Upper lobe of left lung (tissue), 6 donors: ENCODE data around the gene OR52I1. TPM values are rescaled to one million over a fixed set of nuclear protein-coding genes. Genes with fewer than 3 reads are reported as not detected.

Experiments used
- ATAC-seq, 2 donors: fragments of 200-7000 bp; cut with Tn5 transposase; one replicate each; pipeline ENCODE4 v1.9.1; 2022; ENCODE audit warnings: mild to moderate bottlenecking in 2 of 2, moderate library complexity in 2 of 2; ENCODE audit not compliant: low FRiP score in 2 of 2
- DNase-seq, 2 donors: peaks; one replicate each; pipeline ENCODE4 v3.0.0-alpha.2; 2019 to 2020
- H3K27ac ChIP-seq, 4 donors: fragments of 200-600 bp; sonication (generic); one replicate each; pipeline ENCODE4 v1.5.1; 2016 to 2019
- H3K27me3 ChIP-seq, 4 donors: fragments of 200-600 bp; sonication (generic); one replicate each; pipeline ENCODE4 v1.5.1; 2017 to 2019
- H3K36me3 ChIP-seq, 4 donors: fragments of 200-600 bp; sonication (generic); one replicate each; pipeline ENCODE4 v1.5.1; 2016 to 2019
- H3K4me1 ChIP-seq, 4 donors: fragments of 200-600 bp; sonication (generic); one replicate each; pipeline ENCODE4 v1.5.1; 2018 to 2019
- H3K4me3 ChIP-seq, 4 donors: fragments of 200-600 bp; sonication (generic); one replicate each; pipeline ENCODE4 v1.5.1; 2017 to 2019; ENCODE audit warnings: mild to moderate bottlenecking in 2 of 4, moderate library complexity in 1 of 4
- H3K9me3 ChIP-seq, 4 donors: fragments of 200-600 bp; sonication (generic); one replicate each; pipeline ENCODE4 v1.5.1; 2018 to 2019
- EP300 ChIP-seq, 4 donors: sonication (generic); formaldehyde crosslinking; IDR thresholded peaks; one replicate each; pipeline ENCODE4 v1.5.1; 2017; ENCODE audit warnings: antibody characterized with exemption in 4 of 4, control low read depth in 2 of 4
- POLR2A ChIP-seq, 4 donors: fragments of 450-650 bp; IDR thresholded peaks; one replicate each; pipeline ENCODE4 v1.5.1; 2016 to 2017; ENCODE audit warnings: antibody characterized with exemption in 4 of 4, mild to moderate bottlenecking in 2 of 4
- POLR2AphosphoS5 ChIP-seq, 2 donors: sonication (generic); formaldehyde crosslinking; IDR thresholded peaks; one replicate each; pipeline ENCODE4 v1.5.1; 2017; ENCODE audit warnings: antibody characterized with exemption in 2 of 2
- WGBS, 2 donors: methylation state at CpG; one replicate each; pipeline ENCODE4 v1.1.5; 2017 to 2018; 5-methylcytosine and 5-hydroxymethylcytosine counted together
- total RNA-seq, 6 donors: library from RNA; depleted of rRNA in 4 of 6; stranded (reverse); fragments of >200 nt in 4 of 6; gene quantifications; one replicate each; pipeline versions ENCODE4 v1.1.0 to v1.2.1, GENCODE V29; 2016 to 2021
- TF ChIP-seq, protein P1 (sequence below), 6 experiments: fragments of 450-650 bp in 4 of 6; fragments of 200-600 bp in 2 of 6; sonication (generic) in 2 of 6; IDR thresholded peaks; one replicate each; pipeline ENCODE4 v1.5.1; 2016 to 2019; ENCODE audit warnings: antibody characterized with exemption in 6 of 6
- donor health status: DM: no; HTN: no; CAD: no; lungs with moderate emphysema.
- donor health status: DM: no; HTN: yes; CAD: no; lungs with severe emphysema.

The OR52I1 gene, protein sequence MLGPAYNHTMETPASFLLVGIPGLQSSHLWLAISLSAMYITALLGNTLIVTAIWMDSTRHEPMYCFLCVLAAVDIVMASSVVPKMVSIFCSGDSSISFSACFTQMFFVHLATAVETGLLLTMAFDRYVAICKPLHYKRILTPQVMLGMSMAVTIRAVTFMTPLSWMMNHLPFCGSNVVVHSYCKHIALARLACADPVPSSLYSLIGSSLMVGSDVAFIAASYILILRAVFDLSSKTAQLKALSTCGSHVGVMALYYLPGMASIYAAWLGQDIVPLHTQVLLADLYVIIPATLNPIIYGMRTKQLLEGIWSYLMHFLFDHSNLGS
- not detected for total RNA-seq

DNA sequence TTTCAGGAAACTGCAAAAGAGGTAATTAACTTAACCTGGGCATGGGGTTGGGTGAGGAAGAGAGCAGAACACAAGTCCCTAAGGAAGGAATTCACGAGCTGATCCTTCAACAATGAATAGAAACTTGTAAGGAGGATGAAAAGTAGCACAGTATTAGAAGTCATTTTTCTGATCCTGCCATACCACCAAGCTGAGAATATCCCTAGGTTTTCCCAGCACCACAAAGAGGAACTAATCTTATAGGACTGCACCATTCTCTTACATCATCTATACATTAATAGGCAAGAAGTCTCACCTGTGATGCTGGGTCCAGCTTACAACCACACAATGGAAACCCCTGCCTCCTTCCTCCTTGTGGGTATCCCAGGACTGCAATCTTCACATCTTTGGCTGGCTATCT is at the start of gene OR52I1:
Gene OR52I1 (plus strand): TSS at position 301 of the 400 bp plus-strand sequence. CDS start 0 bp downstream, at position 301.
- ATAC-seq (no peak), DNase-seq (no peak)
- H3K36me3 ChIP-seq: peaks cover 4 to 14% (median 6%) of the 10 kb centered on the region in 4 donors
- no peaks in the 10 kb centered on the region for H3K27me3 ChIP-seq
- TF ChIP-seq EP300 (IDR thresholded peaks at IDR 0.05) (no peak), POLR2AphosphoS5 (IDR thresholded peaks at IDR 0.05) (no peak), POLR2A (IDR thresholded peaks at IDR 0.05) (no peak)
- TF ChIP-seq, protein P1, sequence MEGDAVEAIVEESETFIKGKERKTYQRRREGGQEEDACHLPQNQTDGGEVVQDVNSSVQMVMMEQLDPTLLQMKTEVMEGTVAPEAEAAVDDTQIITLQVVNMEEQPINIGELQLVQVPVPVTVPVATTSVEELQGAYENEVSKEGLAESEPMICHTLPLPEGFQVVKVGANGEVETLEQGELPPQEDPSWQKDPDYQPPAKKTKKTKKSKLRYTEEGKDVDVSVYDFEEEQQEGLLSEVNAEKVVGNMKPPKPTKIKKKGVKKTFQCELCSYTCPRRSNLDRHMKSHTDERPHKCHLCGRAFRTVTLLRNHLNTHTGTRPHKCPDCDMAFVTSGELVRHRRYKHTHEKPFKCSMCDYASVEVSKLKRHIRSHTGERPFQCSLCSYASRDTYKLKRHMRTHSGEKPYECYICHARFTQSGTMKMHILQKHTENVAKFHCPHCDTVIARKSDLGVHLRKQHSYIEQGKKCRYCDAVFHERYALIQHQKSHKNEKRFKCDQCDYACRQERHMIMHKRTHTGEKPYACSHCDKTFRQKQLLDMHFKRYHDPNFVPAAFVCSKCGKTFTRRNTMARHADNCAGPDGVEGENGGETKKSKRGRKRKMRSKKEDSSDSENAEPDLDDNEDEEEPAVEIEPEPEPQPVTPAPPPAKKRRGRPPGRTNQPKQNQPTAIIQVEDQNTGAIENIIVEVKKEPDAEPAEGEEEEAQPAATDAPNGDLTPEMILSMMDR (IDR thresholded peaks at IDR 0.05): no peak
- no peaks in the 10 kb centered on the region for H3K9me3 ChIP-seq
- 91 to 96% methylated on average over 1 of the region's 1 CpG for WGBS, 2 donors
- H3K4me3 ChIP-seq: no peak within 1 kb of the TSS
- H3K27ac ChIP-seq: no peak within 1 kb of the TSS
- no peaks in the 10 kb centered on the region for H3K4me1 ChIP-seq

DNA sequence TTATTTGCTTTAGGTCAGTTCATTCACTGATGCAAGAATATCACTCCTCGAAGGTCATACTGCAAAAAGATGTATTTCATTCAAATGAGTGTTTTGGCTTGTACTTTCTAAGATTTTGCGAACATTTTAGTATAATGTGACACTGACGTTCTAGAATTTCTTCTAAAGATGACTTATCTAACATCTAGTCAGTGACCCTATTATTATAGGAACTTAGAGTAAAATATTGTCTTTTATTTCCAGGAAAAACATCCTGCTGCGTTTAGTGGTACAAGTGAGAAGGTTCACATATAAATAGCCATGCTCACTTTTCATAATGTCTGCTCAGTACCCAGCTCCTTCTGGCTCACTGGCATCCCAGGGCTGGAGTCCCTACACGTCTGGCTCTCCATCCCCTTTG is 48.9 kb upstream of the OR52I1 start, which contains the start of gene OR52M1:
Gene OR52M1 (plus strand): TSS at position 301 of the 400 bp plus-strand sequence. CDS start 0 bp downstream, at position 301.
- H3K27me3 ChIP-seq: no peaks in the 10 kb centered on the region
- no peak within 1 kb of the TSS for H3K4me3 ChIP-seq
- TF ChIP-seq, protein P1 (IDR thresholded peaks at IDR 0.05): no peak
- no peak for TF ChIP-seq POLR2AphosphoS5 (IDR thresholded peaks at IDR 0.05)
- no peak for TF ChIP-seq EP300 (IDR thresholded peaks at IDR 0.05)
- TF ChIP-seq POLR2A (IDR thresholded peaks at IDR 0.05): no peak
- no peaks in the 10 kb centered on the region for H3K9me3 ChIP-seq
- no peak for DNase-seq
- ATAC-seq: no peak
- H3K36me3 ChIP-seq: no peaks in the 10 kb centered on the region
- no peak within 1 kb of the TSS for H3K27ac ChIP-seq
- WGBS, 2 donors: 79 to 81% methylated on average over 5 of the region's 5 CpGs
- H3K4me1 ChIP-seq: no peaks in the 10 kb centered on the region

DNA sequence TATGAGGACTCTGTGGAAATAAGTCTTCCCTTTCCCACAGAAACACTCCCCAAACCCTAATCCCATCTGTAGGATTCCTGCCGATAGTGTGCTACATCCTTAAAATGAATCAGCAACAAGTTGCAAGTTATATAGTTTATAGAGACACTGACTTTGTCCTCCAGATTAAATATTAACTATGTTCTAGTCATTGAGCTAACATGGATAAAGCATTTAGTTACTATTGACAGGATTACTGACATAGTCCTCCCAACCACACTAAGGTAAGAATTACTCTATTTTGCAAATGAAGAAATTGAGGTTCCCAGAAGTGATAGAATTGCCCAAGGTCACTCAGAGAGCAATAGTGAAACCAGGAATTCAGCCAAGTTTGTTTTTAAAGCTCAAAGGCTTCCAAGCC is 47.0 kb upstream of the OR52I1 start:
- Histone ChIP-seq H3K4me3 (no peak overlapping the region), H3K9me3 (peaks cover 0 to 13% (median 0%) of the 10 kb centered on the region in 4 donors), H3K27ac (no peak overlapping the region), H3K27me3 (no peaks in the 10 kb centered on the region), H3K4me1 (no peaks in the 10 kb centered on the region), H3K36me3 (no peaks in the 10 kb centered on the region)
- TF ChIP-seq POLR2AphosphoS5 (IDR thresholded peaks at IDR 0.05) (no peak), EP300 (IDR thresholded peaks at IDR 0.05) (no peak), POLR2A (IDR thresholded peaks at IDR 0.05) (no peak)
- TF ChIP-seq, protein P1 (IDR thresholded peaks at IDR 0.05): no peak
- 86 to 87% methylated on average over 1 of the region's 1 CpG for WGBS, 2 donors
- ATAC-seq: no peak
- DNase-seq: no peak

DNA sequence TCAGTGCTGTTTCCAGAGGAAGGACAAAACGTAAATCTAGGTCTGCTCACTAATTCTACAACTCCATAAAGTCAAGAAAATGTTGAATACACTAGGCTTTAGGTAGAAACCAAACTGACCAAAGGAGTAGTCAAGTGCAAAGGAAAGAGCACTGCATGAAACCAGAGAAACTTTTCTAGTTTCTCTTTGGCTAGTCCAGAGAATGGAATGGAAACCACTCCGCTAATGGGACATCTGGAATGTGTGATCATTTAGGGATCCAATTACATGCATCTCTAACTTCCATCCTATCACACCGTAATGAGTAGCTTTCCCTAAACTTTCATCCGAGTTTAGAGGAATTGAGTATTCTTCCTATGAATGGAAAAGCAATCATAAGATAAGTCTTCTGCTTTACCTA is 46.4 kb upstream of the OR52I1 start:
- Histone ChIP-seq H3K9me3 (peaks cover 0 to 13% (median 0%) of the 10 kb centered on the region in 4 donors), H3K27ac (no peak overlapping the region), H3K27me3 (no peaks in the 10 kb centered on the region), H3K4me3 (no peak overlapping the region), H3K36me3 (no peaks in the 10 kb centered on the region), H3K4me1 (no peaks in the 10 kb centered on the region)
- 80 to 81% methylated on average over 4 of the region's 4 CpGs for WGBS, 2 donors
- DNase-seq: no peak
- TF ChIP-seq EP300 (IDR thresholded peaks at IDR 0.05) (no peak), POLR2AphosphoS5 (IDR thresholded peaks at IDR 0.05) (no peak), POLR2A (IDR thresholded peaks at IDR 0.05) (no peak)
- TF ChIP-seq, protein P1 (IDR thresholded peaks at IDR 0.05): no peak
- no peak for ATAC-seq
